ENCODE measurements around the gene UNC5B. TPM values are rescaled to one million over a fixed set of nuclear protein-coding genes. Genes with fewer than 3 reads are reported as not detected.
A peak's percentile ranks its signal among the peaks of the same experiment; 100 is the strongest.

Gene UNC5B
- total RNA-seq, 2 donors from 2014 or later = not detected

DNA sequence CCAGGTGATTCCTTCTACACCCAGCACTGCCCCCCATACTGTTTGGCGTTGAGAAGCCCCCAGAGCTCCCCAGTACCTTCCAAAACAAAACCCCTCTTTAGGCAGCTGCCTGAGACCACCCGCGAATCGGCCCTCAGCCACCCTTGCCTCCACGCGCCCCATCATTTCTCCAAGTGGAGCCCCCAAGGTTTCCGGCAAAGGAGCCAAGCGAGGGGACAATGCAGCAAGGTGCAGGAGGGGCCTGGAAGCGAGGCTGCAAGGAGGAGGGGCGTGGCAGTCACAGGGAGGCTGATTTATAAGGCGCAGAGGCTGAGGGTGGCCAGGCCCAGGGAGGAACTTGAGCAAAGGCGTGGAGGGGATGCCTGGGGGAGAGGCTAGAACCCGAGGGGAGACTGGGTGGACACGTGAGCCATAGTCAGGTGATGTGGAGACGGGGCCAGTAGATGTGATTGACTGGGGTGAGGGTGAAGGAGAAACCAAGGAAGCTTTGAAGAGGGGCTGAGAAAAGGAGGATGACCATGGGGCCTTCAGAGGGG is 122.9 kb downstream of the UNC5B start:
- DNase-seq (ENCODE audit: low spot score in 2 of 2) (no peak), ATAC-seq (no peak)
- H3K27ac Mint-ChIP-seq = no peak overlapping the region
- H3K9me3 Mint-ChIP-seq = no peaks in the 10 kb centered on the region
- H3K36me3 Mint-ChIP-seq = no peaks in the 10 kb centered on the region

DNA sequence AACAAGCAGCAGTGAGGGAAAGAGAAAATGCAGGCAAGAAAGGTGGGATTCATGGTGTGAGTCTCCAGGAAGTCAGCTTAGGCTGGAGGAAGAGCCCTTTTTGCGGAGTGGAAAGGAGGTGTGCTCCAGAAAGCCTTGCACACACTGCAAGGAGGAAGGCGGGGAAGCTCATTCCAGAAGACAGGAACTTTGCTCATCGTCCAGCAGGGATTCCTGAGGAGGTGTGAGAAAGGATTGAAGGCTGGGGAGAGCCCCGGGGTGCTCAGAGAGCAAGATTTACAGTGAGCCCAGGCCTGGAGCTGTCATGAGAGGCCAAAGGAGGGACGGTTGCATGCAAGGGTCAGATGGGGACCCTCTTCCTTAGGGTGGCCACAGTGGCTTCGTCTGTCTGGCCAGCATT is 124.3 kb downstream of the UNC5B start:
- no peak for ATAC-seq
- Mint-ChIP-seq H3K9me3 (no peaks in the 10 kb centered on the region), H3K36me3 (no peaks in the 10 kb centered on the region)

DNA sequence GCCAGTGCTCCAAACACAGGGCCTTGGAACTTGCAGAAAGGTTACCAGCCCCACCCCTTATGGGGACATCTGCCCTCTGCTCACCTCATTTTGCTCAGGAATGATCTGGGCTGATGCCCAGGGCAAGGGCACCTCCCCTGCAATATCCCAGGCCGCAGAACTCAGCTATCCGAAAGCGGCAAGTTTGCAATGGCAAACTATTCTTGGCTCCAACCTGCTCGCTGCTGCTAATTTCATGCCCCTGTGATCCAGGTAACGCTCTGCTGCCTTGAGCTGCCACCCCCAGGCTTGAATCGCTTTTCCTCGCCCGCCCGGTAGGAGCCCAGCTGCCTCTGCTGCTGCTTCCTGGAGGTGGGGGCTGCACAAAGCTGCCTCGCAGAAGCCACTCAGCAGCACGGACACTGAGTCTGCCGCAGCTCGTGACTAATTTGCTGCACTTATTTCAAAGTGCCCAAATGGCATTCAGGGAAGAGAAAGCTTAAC is 124.9 kb downstream of the UNC5B start:
- no peak overlapping the region for H3K27ac Mint-ChIP-seq
- H3K9me3 Mint-ChIP-seq = no peaks in the 10 kb centered on the region
- ATAC-seq = no peak
- no peak for DNase-seq (ENCODE audit: low spot score in 2 of 2)
- no peaks in the 10 kb centered on the region for H3K36me3 Mint-ChIP-seq

More for the DNA sequence above, 124.3 kb downstream of the UNC5B start:
- no peak for DNase-seq (ENCODE audit: low spot score in 2 of 2)
- H3K27ac Mint-ChIP-seq = no peak overlapping the region

DNA sequence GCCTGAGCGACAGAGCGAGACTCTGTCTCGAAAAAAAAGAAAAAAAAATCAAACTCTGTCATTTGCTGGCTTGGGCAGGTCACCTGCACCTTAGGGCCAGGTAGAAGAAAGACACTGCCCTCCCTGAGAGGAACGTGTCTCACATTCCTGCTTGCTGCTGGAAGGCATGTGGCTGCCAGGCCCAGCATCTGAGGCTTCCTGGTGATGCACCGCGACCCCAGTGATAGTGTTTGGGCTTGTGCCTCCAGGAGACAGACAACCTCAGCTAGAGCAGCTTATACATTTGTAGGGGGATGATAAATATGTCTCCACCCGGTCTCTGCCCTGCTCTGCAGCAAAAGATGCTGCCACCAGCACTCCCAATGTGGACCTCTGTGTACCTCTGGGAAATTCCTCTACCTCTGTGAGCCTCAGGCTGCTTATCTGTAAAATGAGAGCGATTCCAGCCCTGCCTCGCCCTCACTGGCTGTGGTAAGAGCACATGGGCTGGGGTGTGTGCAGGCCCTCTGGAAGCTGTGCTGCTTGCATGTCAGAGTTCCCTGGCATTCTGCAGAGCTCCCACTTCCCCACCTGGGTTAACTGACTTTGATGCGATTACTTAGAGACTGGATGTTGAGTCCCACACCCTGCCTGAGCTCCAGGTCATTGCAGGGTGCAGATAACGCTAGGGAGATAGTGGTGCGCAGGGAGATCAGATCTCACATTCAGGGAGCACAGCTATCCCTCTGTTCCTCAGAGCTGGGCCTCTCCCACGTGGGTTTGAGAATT is 126.5 kb downstream of the UNC5B start:
- DNase-seq (ENCODE audit: low spot score in 2 of 2) (no peak), ATAC-seq (no peak)
- Mint-ChIP-seq H3K27ac (no peak overlapping the region), H3K36me3 (no peaks in the 10 kb centered on the region), H3K9me3 (no peaks in the 10 kb centered on the region)

DNA sequence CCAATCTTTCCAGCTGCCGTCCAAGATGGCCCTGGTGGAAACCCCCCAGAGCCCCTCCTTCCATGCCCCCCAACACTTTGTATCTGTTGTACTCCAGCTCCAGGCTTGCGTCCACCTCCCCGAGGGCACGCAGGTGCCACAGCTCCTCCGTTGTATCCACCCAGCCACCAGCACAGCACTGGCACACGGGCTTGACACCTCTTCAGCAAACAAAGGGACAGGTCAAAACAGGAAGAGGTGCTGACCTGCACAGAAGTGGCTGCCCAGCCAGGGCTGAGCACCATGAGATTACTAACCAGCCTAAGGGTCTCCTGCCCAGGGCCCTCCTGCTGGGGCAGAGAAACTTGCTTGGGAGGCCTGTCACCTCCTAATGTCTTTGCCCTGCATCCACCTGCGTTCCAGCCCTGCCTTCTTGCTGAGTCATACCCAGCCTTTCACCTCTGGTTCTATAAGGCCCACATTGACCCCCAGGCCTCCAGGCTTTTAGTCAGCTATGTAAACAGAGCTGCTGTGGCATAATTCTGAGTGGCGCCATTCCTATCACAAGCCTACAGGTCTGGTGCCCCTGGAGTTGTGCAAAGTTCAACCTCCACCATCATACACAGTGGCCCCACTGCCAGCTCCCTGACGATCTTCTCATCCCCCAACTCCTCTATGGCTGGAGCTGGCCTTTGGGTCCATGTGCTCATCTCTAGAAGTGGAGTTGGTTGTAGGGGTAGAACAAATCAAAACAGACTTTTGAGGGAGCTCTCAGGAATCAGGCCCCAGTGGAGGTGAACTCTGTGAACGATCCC is 127.6 kb downstream of the UNC5B start:
- ATAC-seq = no peak
- H3K9me3 Mint-ChIP-seq = no peaks in the 10 kb centered on the region
- no peaks in the 10 kb centered on the region for H3K36me3 Mint-ChIP-seq
- DNase-seq (ENCODE audit: low spot score in 2 of 2) = no peak
- peak overlapping the region in 1 of 2 donors; percentile 19 for H3K27ac Mint-ChIP-seq

DNA sequence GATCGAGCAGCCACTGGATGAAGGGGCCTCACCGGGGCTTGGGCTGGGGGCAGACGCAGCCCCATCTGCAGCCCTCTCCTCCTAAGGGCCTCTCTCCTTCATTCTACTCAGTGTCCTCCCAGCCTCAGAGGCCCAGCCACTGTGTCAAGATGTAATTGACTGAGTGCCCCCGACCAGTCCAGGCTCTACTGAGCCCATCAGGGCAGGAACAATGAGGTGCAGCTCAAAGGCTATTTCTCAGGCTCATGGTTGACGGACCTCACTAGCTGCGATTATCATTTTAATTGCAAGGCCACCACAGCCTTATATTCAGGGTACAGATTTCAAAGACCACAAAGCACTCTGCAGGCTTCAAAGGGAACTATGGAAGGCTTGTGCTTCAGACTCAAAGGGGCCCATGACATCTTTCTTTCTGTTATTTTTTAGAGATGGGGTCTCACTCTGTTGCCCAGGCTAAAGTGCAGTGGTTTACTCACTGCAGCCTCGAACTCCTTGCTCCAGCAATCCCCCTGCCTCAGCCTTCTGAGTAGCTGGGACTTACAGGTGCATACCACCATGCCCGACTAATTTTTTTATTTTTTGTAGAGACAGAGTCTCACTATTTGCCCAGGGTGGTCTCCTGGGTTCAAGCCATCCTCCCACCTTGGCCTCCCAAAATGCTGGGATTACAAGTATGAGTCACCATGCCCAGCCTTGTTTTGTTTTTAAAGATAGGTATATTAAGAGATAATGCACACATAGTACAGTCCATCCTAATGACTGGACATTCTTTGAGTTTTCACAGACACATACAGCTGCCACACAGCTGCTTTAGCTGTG is 130.4 kb downstream of the UNC5B start:
- ATAC-seq = no peak
- Mint-ChIP-seq H3K27ac (no peak overlapping the region), H3K9me3 (no peaks in the 10 kb centered on the region), H3K36me3 (no peaks in the 10 kb centered on the region)
- no peak for DNase-seq (ENCODE audit: low spot score in 2 of 2)

DNA sequence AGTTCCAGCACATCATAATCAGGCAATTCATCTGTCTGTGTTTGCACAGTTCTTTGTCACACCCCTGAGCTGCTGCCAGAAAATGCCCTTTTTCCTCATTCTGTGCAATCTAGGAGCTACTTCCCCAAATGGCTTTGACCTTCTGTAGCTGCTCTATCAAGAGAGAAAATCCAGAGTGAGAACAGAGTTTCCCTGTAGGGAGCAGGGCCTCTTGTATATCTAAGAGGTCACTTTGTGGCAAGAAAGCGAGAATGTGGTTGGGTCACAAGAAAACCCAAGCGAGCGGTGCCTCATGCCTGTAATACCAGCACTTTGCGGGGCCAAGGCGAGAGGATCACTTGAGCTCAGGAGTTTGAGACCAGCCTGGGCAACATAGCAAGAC is 131.0 kb downstream of the UNC5B start:
- Mint-ChIP-seq H3K36me3 (no peaks in the 10 kb centered on the region), H3K27ac (no peak overlapping the region), H3K9me3 (no peaks in the 10 kb centered on the region)
- ATAC-seq = no peak
- no peak for DNase-seq (ENCODE audit: low spot score in 2 of 2)

DNA sequence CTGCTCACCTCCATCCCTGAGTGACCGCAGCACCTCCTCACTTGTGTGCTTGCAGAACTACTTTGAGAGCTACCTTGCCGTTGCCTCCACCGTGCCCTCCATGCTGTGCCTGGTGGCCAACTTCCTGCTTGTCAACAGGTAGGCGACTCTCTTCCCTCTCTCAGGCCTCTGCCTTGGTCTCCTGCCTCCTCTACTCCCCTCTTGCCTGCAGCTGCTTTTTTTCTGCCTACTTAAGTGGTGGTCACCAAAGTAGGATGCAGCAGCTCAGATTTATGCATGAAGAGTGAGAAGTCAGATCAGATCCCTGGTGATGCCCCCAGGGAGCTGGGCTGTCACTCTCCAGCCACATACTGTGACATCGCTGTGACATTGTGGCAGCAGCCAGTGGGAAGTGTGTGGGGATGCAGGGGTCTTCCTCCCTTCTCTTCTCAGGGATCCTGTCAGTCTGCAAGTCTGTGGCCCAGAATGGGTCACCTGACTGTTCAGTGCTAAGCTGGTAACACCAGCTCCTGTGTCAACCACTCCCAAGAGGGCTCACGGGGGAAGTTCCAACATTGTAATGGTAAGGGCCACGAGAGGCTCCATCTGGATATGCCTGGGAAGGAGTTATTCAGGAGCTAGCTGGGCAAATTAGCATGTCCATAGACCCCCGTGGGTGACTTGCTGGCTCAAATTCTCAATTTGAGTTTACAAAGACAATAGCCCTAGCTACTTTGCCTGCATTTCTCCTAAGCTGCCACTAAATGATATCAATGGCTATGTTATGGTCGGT is 132.0 kb downstream of the UNC5B start:
- H3K9me3 Mint-ChIP-seq = no peaks in the 10 kb centered on the region
- no peak overlapping the region for H3K27ac Mint-ChIP-seq
- H3K36me3 Mint-ChIP-seq = no peaks in the 10 kb centered on the region
- DNase-seq (ENCODE audit: low spot score in 2 of 2) = no peak
- no peak for ATAC-seq

DNA sequence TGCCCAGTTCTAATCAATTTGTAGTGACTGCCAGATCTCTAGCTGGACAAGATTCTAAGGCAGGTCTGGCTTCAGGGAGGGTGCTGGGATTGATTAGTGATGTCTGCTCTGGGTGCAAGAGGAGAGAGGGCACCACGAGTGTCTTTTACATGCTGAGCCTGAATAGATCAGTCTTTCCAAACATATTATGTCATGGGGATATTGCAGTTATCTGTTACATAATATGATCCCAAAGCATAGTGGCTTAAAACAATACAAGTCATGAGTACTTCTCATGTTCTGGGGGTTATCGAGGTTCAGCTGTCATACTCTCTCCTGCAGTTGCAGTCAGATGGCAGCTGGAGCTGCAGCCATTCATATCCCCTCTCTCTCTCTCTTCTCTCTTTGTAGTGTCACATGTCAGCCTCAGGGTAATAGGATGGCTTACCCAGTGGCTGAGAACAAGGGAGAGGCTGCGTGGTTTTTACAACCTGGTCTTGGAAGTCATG is 132.7 kb downstream of the UNC5B start:
- H3K27ac Mint-ChIP-seq = no peak overlapping the region
- no peaks in the 10 kb centered on the region for H3K9me3 Mint-ChIP-seq
- no peak for DNase-seq (ENCODE audit: low spot score in 2 of 2)
- H3K36me3 Mint-ChIP-seq = no peaks in the 10 kb centered on the region
- ATAC-seq = no peak

DNA sequence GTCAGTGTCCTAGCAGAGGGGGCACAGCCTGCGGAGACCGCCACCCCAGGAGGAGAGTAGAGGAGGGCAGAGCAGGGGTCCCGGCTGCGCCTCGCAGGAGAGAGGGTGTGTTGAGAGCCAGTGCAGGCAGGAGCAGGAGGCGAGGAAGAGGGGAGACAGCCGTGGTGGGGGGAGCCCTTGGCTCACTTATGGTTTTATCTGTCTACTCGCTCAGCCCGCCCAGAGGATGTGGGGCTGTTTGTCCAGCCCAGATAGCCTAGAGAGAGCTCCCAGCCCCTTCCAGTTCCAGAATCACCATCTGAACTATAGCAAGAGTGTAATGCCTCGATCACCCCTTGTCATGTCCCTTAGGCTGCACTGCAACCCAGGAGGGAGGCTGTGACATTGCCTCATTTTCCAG is 133.3 kb downstream of the UNC5B start:
- Mint-ChIP-seq H3K36me3 (no peaks in the 10 kb centered on the region), H3K27ac (no peak overlapping the region), H3K9me3 (no peaks in the 10 kb centered on the region)
- DNase-seq (ENCODE audit: low spot score in 2 of 2) (no peak), ATAC-seq (no peak)

DNA sequence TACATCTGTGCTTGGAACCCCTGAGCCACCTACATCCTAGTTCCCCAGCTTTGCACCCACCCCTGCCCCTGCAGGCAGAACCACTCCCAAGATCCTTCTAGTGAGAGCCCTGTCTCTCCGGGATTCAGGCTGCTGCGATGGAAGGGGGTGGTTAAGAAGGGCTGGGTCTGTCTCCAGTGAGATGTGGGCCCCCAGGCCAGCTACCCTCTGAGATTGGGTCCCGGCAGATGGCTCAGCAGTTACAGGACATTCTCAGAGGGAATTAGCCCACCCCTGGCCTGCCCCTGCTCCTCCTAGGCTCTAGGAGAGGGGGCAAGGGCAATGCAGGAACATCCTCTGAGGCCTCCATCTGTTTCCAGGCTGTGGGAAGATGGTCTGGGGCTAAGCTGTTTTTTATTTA is 134.4 kb downstream of the UNC5B start:
- H3K36me3 Mint-ChIP-seq = no peaks in the 10 kb centered on the region
- DNase-seq (ENCODE audit: low spot score in 2 of 2) (no peak), ATAC-seq (no peak)
- H3K27ac Mint-ChIP-seq = no peak overlapping the region
- H3K9me3 Mint-ChIP-seq = no peaks in the 10 kb centered on the region

DNA sequence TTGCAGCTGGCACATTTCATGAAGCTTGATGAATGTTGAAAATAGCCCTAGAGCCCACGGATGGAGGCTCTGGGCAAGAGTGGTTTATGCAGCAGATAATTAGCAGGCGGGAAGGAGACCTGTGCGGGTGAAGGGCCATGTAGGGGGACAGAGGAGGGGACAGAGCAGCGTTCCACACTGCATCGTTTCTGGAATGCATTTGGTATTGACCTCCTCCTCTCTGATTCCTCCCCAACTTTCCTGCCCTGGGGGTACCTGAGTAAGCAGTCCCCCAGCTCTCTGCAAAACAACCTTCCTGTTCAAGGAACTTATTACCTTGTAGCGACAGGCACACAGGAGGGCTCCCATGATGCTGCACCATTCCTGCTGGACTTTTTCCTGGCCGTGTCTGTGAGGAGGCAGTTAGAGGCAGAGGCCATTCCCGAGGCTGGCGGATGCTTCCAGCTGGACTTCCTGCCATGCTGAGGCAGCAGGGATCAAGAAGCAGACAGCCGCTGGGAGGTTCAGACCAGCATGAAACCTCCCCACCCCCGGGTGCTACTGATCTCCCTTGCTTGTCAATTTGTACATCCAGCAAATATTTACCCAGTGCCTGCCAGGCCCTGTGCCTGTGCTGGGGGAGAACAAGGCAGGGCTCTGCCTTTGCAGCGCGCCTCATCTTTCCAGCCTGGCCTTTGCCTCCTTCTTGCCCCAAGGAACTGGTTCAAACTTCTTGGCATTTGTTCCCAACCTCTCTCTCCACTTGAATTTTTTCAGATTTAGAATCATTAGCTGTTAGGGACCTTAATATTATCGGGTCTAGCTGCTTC is 135.4 kb downstream of the UNC5B start:
- no peak for ATAC-seq
- H3K27ac Mint-ChIP-seq = no peak overlapping the region
- DNase-seq (ENCODE audit: low spot score in 2 of 2) = no peak
- no peaks in the 10 kb centered on the region for H3K9me3 Mint-ChIP-seq
- no peaks in the 10 kb centered on the region for H3K36me3 Mint-ChIP-seq

DNA sequence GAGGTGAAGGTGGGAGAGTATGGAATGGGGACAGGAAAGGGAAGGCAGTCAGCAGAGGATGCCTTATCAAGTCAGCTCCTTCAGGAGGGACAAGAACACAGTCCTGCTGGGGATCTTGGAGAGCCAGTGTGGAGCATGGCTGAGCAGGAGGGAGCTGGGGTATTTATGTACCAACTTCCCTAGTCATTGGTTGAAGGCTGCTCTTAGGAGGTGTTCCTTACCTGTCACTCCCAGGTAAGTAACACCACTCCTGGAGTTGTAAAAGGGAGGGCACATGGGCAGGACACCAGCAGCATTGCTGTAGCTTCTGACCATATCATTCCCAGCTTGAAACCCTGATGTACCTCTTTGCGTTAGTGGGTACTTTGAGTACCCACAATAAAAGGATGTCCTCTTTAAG is 136.5 kb downstream of the UNC5B start:
- ATAC-seq (no peak), DNase-seq (ENCODE audit: low spot score in 2 of 2) (no peak)
- Mint-ChIP-seq H3K9me3 (no peaks in the 10 kb centered on the region), H3K36me3 (no peaks in the 10 kb centered on the region), H3K27ac (no peak overlapping the region)

DNA sequence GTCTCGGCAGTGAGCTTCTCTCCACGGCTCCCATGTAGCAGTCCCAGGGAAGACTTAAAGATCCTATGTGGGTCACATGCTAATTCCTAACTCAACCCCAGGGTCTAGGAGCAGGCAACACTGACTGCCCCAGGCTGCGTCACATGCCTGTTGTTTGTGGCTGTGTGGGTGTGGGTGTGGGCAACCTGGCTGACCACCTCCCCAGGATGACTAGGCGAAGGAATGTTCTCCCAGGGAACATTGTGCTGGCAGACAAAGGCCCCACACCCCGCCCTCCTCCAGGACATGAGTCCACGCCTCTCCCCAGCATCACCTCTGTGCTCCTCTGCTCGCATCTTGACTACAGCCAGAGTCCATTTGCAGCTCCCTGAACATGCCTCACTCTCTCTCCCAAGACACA is 137.0 kb downstream of the UNC5B start:
- ATAC-seq (no peak), DNase-seq (ENCODE audit: low spot score in 2 of 2) (no peak)
- Mint-ChIP-seq H3K9me3 (no peaks in the 10 kb centered on the region), H3K36me3 (no peaks in the 10 kb centered on the region), H3K27ac (peak overlapping the region in 1 of 2 donors; percentile 33)

DNA sequence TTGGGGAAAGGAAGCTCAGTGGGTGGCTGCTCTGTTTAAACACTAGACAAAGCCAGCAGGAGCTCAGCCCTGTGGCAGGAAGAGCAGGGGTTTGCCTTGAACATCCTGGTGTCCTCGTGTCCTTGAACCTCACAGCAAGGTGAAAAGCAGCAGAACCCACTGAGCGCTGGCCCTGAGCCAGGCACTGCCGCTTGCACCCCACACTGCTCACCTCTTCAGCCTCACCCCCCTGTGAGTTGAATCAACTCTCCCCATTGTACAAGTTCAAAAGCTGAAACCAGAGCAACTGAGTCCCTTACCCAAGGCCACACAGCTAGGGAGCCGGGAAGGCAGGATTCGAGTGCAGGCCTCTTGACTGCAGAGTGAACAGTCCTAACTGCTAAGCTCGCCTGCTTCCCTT is 138.7 kb downstream of the UNC5B start:
- H3K27ac Mint-ChIP-seq = no peak overlapping the region
- DNase-seq (ENCODE audit: low spot score in 2 of 2) = no peak
- H3K9me3 Mint-ChIP-seq = no peaks in the 10 kb centered on the region
- no peak for ATAC-seq
- H3K36me3 Mint-ChIP-seq = no peaks in the 10 kb centered on the region

All from activated naive CD4-positive, alpha-beta T cell treated with anti-CD3 and anti-CD28 coated beads, Interleukin-2, amount 50 U/mL, for 72 hours (primary cell).